IPS-18c (cell line): Measurements from ENCODE around the gene NKAPD1.
A peak's percentile ranks its signal among the peaks of the same experiment; 100 is the strongest.
"Not testable (repeated sequence)": the region's sequence is repeated elsewhere in the genome, so short reads cannot be mapped to it uniquely, and the experiment has no call there.

Experiments
- H3K4me3 ChIP-seq: 2 replicates; pipeline ENCODE4 v1.7.0; 2013; ENCODE audit warnings: low read depth, mild to moderate bottlenecking, low read length, moderate library complexity; ENCODE audit not compliant: insufficient read depth
- H3K9me3 ChIP-seq: one replicate; pipeline ENCODE4 v1.6.1; 2013; ENCODE audit warnings: mild to moderate bottlenecking, low read length, moderate library complexity; ENCODE audit not compliant: control insufficient read depth, insufficient read depth

Gene NKAPD1

GRCh38 chr11:112062923-112063322 is 11.2 kb upstream of the NKAPD1 start:
- Histone ChIP-seq H3K4me3 (no peak overlapping the region), H3K9me3 (no peaks in the 10 kb centered on the region)

GRCh38 chr11:112082729-112083128 is 8.6 kb downstream of the NKAPD1 start:
- Histone ChIP-seq H3K9me3 (peaks cover 2% of the 10 kb centered on the region), H3K4me3 (no peak overlapping the region)

- Histone ChIP-seq H3K4me3 (peak overlapping the region; percentile 98), H3K9me3 (no peaks in the 10 kb centered on the region)
Observed at GRCh38 chr11:112085822-112086421, 11.8 kb downstream of the NKAPD1 start.

GRCh38 chr11:112086422-112087191 is 12.5 kb downstream of the NKAPD1 start, which contains the start of the genes SDHD and TIMM8B:
SDHD (plus strand) TSS chr11:112086873; CDS start chr11:112086908, 35 bp downstream.
TIMM8B (minus strand) TSS chr11:112086756; CDS start chr11:112086723, 33 bp downstream.
- Histone ChIP-seq H3K9me3 (no peaks in the 10 kb centered on the region), H3K4me3 (peak within 1 kb of the TSS; percentile 98)

- H3K4me3 ChIP-seq = peak overlapping the region; percentile 98
- H3K9me3 ChIP-seq = no peaks in the 10 kb centered on the region
Observed at GRCh38 chr11:112087212-112087611, 13.1 kb downstream of the NKAPD1 start.

- H3K4me3 ChIP-seq, H3K9me3 ChIP-seq: not testable (repeated sequence)
Observed at GRCh38 chr11:112095302-112095701, 21.2 kb downstream of the NKAPD1 start.

- H3K9me3 ChIP-seq = no peaks in the 10 kb centered on the region
- no peak overlapping the region for H3K4me3 ChIP-seq
Observed at GRCh38 chr11:112096194-112096593, 22.1 kb downstream of the NKAPD1 start.

GRCh38 chr11:112097734-112098528 is 23.8 kb downstream of the NKAPD1 start:
- H3K9me3 ChIP-seq = no peaks in the 10 kb centered on the region
- H3K4me3 ChIP-seq = no peak overlapping the region

GRCh38 chr11:112100462-112100861 is 26.4 kb downstream of the NKAPD1 start:
- no peak overlapping the region for H3K4me3 ChIP-seq
- no peaks in the 10 kb centered on the region for H3K9me3 ChIP-seq

GRCh38 chr11:112103446-112103845 is 29.3 kb downstream of the NKAPD1 start:
- no peaks in the 10 kb centered on the region for H3K9me3 ChIP-seq
- no peak overlapping the region for H3K4me3 ChIP-seq

- no peak overlapping the region for H3K4me3 ChIP-seq
- H3K9me3 ChIP-seq = no peaks in the 10 kb centered on the region
Observed at GRCh38 chr11:112106070-112106469, 32.0 kb downstream of the NKAPD1 start.

- H3K4me3 ChIP-seq = no peak overlapping the region
- no peaks in the 10 kb centered on the region for H3K9me3 ChIP-seq
Observed at GRCh38 chr11:112113539-112114457, 39.7 kb downstream of the NKAPD1 start.

- H3K4me3 ChIP-seq = no peak overlapping the region
- H3K9me3 ChIP-seq = no peaks in the 10 kb centered on the region
Observed at GRCh38 chr11:112114460-112114859, 40.4 kb downstream of the NKAPD1 start.

GRCh38 chr11:112115386-112115785 is 41.3 kb downstream of the NKAPD1 start:
- no peaks in the 10 kb centered on the region for H3K9me3 ChIP-seq
- no peak overlapping the region for H3K4me3 ChIP-seq

- Histone ChIP-seq H3K4me3 (no peak overlapping the region), H3K9me3 (peaks cover 1% of the 10 kb centered on the region)
Observed at GRCh38 chr11:112118176-112118575, 44.1 kb downstream of the NKAPD1 start.

- H3K9me3 ChIP-seq = peaks cover 2% of the 10 kb centered on the region
- no peak overlapping the region for H3K4me3 ChIP-seq
Observed at GRCh38 chr11:112121981-112122615, 48.0 kb downstream of the NKAPD1 start.
